Fibroblast of the aortic adventitia (primary cell): ENCODE measurements around the gene MAFF. TPM values are rescaled to one million over a fixed set of nuclear protein-coding genes. Genes with fewer than 3 reads are reported as not detected.

ENCODE experiments used
- DNase-seq: peaks from one replicate; pipeline ENCODE4 v3.0.0-alpha.2; 2010; ENCODE audit warnings: low read depth
- H3K4me3 ChIP-seq: 2 replicates; pipeline ENCODE4 v1.5.1; 2011; ENCODE audit warnings: low read depth, mild to moderate bottlenecking, control low read depth, low read length, moderate library complexity
- CTCF ChIP-seq: IDR thresholded peaks from 2 replicates; pipeline ENCODE4 v1.5.1; 2011; ENCODE audit warnings: mild to moderate bottlenecking, low read length, control low read depth, inconsistent platforms; ENCODE audit not compliant: insufficient read depth
- total RNA-seq: library from RNA; depleted of rRNA; stranded (reverse); fragments of >200 nt; gene quantifications from 2 replicates; pipeline ENCODE4 v1.2.3, GENCODE V29; 2012; ENCODE audit warnings: low replicate concordance

Gene MAFF
- total RNA-seq, 1 donor = 33.7 TPM

- no peak for TF ChIP-seq CTCF
- peak overlapping the region; percentile 90 for H3K4me3 ChIP-seq
- peak; percentile 38 for DNase-seq
These were observed 2.2 kb downstream of the MAFF start for GRCh38 chr22:38203855-38204514.

- peak overlapping the region; percentile 19 for H3K4me3 ChIP-seq
- DNase-seq = no peak
- TF ChIP-seq CTCF = no peak
These were observed 3.0 kb downstream of the MAFF start for GRCh38 chr22:38204784-38205183.

GRCh38 chr22:38205261-38206128 lies 3.7 kb downstream of the MAFF start:
- peak overlapping the region; percentile 19 for H3K4me3 ChIP-seq
- no peak for TF ChIP-seq CTCF
- peak; percentile 94 for DNase-seq

- no peak overlapping the region for H3K4me3 ChIP-seq
- no peak for DNase-seq
- TF ChIP-seq CTCF = no peak
These were observed 6.2 kb downstream of the MAFF start for GRCh38 chr22:38207898-38208432.

GRCh38 chr22:38208551-38208968 lies 6.8 kb downstream of the MAFF start:
- no peak overlapping the region for H3K4me3 ChIP-seq
- DNase-seq = no peak
- TF ChIP-seq CTCF = no peak

- DNase-seq = no peak
- TF ChIP-seq CTCF = no peak
- no peak overlapping the region for H3K4me3 ChIP-seq
These were observed 9.8 kb downstream of the MAFF start for GRCh38 chr22:38211556-38211955.
